Measurements from ENCODE around the gene TK2.
A peak's percentile ranks its signal among the peaks of the same experiment; 100 is the strongest.
"Not testable (repeated sequence)": the region's sequence is repeated elsewhere in the genome, so short reads cannot be mapped to it uniquely, and the experiment has no call there.

The TK2 gene

DNA sequence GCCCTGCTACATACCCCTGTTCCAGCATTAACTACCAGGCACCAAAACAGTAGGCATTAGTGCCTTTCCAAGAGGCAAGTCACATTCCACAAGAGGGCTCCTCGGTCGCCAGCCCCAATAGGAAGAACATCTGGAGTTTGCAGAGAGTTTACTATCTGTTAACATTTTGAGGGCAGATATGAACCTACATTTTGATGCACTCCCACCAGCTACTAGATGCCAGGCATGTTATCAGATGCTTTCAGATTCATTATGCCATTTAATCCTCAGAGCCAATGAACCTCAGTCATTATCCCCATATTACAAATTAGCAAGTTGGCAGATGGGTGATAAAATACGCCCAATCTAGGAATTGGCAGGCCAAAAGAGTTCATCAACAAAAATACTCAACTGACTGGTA is 25.1 kb upstream of the TK2 start:
- intact Hi-C loops (cut with DNase I): no loop called here

DNA sequence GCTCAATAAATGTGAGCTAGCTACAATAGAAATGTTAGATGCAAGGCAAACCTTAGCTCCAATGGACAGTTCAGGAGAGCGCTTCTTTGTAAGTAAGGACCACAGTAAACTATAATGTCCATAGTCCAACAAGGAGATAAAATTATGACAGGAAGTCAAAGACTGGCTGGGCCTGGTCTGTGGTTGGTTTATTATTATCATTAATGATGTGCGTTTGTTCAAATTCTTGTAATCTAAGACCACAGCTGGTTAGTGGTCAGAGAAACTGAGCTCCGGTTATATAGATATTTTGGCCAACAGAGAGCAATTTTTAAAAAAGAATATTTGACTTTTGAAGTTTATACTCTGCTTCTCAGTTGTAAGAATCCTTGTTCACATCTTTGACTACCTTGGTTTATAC is 24.6 kb upstream of the TK2 start:
- intact Hi-C loops (cut with DNase I): no loop called here
- DNase-seq: no peak

More for the DNA sequence above, 25.1 kb upstream of the TK2 start:
- DNase-seq: no peak

DNA sequence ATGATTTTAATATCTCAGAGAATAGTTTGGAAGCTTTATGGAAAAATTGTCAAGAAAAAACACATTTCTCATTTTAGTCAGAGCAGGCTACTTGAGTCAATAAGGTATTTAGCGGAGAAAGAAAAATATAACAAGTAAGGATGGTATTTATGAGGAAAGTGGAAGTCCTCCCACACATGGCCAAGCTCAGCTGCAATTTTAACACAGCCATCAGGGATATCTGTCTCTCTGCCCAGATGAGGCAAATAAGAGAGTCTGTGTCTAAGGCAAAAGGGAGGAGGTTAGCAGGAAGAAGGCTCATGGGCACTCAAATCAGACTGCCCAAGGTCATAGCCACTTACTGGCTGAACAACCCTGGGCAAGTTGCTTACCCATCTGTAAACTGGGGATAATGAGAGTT is 24.2 kb upstream of the TK2 start:
- DNase-seq: no peak
- intact Hi-C loops (cut with DNase I): no loop called here

DNA sequence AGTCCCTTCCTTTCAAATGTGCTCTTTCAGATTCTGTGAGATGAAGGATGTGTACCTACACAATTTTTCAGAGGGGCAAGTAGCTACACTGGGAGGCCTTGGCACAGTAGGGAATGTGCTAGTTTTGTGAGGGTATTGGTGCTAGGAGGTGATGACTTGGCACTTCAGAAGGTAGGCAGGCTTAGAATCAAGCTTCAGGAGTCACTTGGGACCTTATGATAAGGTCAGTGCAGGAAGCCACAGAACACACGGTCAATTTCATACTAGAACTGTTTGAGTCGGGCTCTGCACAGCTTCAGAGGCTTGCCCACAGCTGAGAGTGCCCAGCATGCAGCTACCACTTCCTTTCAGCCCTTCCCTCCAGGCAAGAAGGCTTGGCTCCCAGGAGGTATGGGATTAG is 22.4 kb upstream of the TK2 start:
- intact Hi-C loops (cut with DNase I): no loop called here
- DNase-seq: no peak

DNA sequence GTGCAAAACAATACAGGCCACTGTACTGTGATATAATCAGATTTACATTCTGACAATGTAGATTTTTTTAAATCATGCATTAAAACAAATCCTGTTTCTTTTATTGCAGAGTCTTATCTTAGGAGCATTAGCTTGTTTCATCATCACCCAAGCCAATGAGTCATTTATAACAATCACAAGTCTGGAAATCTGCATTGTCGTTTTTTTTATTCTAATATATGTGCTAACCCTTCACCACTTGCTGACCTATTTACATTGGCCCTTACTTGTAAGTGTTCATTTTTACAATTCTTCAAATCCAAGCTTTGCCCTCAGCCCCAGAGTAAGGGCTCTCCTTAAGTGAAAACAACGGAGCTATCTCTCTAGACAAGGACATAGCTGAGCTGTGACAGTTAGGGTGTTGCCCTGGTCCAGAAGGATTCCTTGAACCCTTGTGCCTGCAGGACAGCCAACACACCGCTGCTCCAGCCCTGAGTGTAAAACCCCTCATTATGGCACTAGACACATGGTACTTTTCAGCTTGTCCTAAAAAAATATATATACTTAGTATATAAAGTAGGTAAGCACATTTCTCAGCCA is 20.0 kb upstream of the TK2 start:
- intact Hi-C loops (cut with DNase I): no loop called here
- no peak for DNase-seq

DNA sequence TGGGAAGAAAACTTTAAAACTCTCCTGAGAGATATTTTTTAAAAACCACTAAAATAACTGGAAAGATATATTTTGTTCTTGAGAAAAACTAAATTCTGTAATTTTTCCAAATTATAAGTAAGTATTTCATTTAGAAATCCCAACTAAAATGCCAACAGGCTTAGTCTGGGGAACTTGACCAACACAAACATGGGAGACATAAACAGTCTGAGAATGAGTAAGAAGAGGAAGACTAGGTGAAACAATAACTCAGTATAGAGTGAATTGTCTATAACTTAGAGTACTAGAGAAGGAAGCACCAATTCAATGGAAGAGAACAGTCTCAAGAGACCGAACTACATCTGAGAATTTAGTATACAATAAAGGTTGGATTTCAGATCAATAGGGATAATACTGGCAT is 19.2 kb upstream of the TK2 start:
- intact Hi-C loops (cut with DNase I): no loop called here
- no peak for DNase-seq

DNA sequence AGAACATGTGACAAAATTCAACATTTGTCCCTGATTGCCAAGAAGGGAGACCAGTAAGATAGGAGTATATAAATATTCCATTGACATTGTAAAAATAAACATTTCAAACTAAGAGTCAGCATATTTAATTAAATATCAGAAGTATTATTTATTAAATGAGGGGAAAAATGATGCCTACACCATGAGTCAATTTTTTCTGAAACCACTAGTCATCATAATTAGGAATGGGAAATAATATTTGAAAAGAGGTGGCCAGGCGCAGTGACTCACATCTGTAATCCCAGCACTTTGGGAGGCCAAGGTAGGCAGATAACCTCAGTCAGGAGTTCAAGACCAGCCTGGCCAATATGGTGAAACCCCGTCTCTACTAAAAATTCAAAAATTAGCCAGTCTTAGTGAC is 18.4 kb upstream of the TK2 start:
- intact Hi-C loops (cut with DNase I): no loop called here
- DNase-seq: no peak

DNA sequence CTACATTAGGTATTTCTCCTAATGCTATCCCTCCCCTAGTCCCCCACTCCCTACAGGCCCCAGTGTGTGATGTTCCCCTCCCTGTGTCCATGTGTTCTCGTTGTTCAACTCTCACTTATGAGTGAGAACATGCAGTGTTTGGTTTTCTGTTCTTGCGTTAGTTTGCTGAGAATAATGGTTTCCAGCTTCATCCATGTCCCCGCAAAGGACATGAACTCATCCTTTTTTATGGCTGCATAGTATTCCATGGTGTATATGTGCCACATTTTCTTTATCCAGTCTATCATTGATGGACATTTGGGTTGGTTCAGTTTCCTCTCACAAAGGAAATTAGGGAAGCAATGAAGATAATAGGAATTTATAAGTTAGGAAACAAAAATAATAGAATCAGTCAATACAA is 17.3 kb upstream of the TK2 start:
- DNase-seq; intact Hi-C loops (cut with DNase I): not testable (repeated sequence)

DNA sequence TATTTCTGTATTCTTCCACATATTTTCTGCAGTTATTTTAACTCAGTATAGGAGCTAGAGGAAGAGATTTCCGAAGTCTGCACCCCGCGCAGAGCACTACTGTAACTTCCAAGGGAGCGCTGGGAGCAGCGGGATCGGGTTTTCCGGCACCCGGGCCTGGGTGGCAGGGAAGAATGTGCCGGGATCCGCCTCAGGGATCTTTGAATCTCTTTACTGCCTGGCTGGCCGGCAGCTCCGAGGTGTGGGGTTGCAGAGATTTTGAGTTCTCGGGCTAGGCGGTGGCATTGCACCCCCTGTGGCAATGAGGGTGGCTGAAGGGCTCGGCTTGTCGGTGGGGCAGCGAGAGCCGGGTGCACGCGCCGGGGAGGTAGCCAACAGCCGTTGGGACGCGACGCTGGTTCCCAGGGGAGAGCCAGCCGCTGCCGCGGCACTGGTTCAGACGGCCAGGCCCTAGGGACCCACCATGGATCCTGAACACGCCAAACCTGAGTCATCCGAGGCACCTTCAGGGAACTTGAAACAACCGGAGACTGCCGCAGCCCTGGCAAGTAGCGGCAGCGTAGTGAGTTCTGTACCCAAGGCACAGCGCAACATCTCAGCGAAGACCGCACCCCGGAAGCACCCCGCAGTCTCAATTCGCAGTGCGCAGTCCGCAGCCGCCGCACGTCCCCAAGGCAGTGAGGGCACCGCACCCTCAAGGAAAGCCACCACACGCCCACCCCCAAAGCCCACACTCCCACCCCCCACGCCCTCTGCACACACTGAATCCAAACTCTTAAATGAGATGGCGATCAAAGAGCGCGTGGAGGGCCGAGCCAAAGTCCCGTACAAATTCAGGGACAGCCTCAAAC is 16.4 kb upstream of the TK2 start, which contains the start of gene CMTM1:
Gene CMTM1, plus strand, starts transcription at position 389 of the 851 bp plus-strand sequence. Its CDS starts 75 bp downstream, at position 464.
- DNase-seq: no peak
- intact Hi-C loops (cut with DNase I): no loop called here

DNA sequence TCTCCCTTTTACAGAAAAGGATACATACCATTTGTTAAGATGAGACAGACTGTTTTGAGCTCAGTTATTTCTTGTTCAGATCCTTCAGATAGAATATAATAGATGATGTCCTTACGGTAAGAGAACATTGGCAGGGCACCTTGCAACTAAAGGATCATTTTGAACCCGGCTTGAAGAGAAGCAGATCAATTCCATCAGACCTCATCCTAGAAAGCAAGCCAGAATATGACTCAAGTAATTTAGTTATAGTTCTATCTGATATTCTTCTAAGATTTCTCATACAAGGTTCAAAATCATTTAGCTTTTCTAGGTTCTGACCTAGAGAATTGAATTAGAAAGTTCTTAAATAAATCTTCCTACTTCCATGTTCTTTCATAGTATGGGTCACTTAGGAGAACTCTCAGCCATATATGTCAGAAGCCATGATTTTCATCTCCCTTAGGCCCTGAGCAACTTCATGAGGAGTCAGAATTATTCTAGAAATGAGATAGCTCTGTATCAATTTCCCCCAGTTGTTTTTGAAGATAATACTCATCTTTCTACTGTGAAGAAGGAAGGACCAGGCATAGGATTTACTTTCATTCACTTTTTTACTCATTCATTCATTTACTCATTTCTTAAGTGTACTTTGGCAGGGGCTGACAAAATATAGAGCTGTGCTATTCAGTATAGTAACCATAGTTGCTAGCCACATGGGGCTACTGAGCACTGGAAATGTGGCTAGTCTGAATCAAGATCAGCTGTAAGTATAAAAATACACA is 13.8 kb upstream of the TK2 start:
- intact Hi-C loops (cut with DNase I): no loop called here
- no peak for DNase-seq

DNA sequence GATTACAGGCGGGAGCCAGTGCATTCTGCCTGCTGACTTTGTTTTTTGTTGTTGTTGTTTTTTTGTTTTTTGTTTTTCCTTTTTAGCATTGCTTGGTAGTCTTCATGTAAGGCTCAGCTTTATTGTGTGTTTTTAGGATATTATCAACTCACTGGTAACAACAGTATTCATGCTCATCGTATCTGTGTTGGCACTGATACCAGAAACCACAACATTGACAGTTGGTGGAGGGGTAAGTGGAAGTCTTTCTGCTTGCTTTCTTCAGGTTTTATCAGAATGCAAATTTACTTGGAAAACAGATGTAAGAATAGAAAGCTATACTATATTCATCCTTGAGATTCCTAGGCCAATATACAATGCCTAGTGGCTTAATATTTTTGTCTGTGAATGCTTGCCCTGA is 13.1 kb upstream of the TK2 start:
- intact Hi-C loops (cut with DNase I): no loop called here
- no peak for DNase-seq

DNA sequence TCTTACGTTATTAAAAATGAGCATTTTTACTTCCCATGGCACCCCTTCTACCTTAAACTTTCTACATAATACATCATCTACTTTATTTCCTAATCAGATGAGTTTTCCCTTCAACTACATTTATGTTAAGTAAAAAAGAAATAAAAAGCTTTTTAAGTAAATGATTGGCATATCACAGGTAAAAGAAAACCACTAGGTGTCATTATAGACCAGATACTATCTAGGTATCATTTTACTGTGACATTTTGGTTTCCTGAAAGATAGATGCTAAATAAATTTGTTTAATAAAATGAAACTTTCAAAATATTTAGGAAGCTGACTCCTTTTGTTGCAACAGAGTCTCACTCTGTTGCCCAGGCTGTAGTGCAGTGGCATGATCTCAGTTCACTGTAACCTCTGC is 12.5 kb upstream of the TK2 start:
- no peak for DNase-seq
- intact Hi-C loops (cut with DNase I): no loop called here

DNA sequence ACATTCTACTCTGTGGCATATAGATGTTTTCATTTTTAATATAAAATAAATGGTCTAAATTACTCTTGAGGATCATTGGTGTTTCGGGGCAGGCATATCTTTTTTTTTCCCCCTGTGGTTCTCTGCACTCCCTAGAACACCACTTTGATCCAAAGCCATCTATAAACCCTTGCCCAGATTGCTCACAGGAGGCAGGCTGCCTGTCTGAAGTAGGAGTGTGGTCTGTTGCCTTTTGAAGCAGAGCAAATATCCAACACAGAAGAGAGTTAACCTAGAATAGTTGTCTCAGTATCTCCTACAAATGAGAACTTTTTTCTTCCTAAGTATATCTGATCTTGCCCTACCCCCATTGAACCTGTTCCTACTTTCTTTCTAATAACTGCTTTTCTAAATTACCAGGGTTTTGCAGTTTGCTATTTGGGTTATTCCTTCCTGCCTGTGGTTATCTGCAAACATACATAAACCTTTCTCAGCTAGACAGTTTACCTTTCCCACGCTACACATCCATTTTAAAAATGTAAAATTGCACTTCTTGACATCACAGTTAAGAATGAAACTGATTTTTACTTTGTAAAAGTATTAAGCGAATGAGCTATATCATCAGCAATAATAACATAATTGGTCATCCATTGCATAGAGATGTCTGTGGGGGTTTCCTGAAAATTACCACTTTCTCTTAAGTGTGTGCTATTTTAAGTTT is 11.6 kb upstream of the TK2 start:
- intact Hi-C loops (cut with DNase I): no loop called here
- DNase-seq: no peak

DNA sequence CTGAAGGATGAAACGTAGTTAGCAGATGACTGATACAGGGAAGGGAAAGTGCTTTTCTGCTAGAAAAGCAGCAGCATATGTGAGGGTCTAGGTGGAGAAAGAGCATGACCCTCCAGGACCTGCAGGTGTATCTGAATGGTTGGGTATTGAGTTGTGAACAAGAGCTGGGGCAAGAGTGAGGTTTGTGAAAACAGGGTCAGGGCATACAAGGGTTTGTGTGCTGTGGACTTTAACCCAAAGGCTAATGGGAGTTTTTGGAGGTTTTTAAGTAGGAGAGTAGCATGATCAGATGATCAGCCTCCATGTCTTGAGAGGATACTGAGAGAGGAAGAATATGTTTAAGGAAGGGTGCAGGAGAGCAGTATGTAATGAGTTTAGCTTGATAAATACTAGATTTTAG is 10.2 kb upstream of the TK2 start:
- intact Hi-C loops (cut with DNase I): no loop called here
- no peak for DNase-seq

DNA sequence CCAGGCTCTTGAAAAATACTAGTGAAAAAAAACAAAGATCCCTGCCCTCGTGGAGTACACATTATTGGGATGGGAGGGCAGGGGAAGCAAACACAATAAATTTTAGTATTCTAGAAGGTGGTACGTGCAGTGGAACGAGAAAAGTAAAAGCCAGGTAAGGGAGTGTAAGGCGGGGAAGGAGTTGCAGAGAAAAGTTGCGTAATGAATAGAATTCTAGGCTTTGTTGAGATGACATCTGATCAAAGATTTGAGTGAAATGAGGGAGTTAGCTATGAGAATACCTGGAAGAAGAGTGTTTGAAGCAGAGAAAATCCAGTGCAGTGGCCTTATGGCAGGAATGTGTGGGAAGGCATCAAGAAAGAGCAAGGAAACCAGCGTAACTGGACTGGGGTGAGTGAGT is 4.6 kb upstream of the TK2 start:
- DNase-seq: no peak
- intact Hi-C loops (cut with DNase I): no loop called here

DNA sequence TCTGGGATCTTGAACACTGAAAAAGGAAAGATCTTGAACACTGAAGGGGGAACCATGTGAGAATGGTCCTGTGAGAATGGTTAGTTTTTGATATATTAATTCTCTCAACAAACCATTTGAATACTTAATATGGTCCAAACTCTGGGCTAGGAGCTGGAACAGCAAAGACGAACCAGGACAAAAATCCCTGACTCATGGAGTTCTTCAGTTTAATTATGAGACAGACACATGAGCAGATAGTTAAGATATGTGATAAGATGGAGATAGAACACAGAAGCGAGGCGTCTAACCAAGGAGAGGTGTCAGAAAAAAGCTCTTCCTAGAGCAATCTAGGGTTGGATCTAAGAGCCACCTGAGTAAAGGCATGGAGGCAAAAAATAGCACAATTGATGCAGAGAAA is 4.1 kb upstream of the TK2 start:
- no peak for DNase-seq
- intact Hi-C loops (cut with DNase I): no loop called here

DNA sequence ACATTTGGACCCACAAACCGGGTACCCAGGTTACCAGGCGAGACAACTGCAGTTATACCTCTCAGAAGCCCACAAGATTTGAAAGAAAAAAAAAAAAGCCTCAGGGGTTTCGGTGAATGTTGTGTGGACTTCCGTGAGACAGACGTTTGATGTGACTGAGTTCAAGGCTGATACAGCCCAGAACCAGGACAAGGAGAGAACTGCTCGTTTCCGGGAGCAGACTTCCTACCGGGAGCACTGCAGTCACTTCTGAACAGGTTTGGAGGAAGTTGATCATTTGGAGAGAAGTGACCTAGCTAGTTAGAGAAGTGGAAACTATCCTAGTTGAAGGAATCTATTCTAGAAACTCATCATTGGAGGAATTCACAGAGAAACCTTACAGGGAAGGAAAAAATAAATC is 3.3 kb upstream of the TK2 start:
- intact Hi-C loops (cut with DNase I): no loop called here
- no peak for DNase-seq

DNA sequence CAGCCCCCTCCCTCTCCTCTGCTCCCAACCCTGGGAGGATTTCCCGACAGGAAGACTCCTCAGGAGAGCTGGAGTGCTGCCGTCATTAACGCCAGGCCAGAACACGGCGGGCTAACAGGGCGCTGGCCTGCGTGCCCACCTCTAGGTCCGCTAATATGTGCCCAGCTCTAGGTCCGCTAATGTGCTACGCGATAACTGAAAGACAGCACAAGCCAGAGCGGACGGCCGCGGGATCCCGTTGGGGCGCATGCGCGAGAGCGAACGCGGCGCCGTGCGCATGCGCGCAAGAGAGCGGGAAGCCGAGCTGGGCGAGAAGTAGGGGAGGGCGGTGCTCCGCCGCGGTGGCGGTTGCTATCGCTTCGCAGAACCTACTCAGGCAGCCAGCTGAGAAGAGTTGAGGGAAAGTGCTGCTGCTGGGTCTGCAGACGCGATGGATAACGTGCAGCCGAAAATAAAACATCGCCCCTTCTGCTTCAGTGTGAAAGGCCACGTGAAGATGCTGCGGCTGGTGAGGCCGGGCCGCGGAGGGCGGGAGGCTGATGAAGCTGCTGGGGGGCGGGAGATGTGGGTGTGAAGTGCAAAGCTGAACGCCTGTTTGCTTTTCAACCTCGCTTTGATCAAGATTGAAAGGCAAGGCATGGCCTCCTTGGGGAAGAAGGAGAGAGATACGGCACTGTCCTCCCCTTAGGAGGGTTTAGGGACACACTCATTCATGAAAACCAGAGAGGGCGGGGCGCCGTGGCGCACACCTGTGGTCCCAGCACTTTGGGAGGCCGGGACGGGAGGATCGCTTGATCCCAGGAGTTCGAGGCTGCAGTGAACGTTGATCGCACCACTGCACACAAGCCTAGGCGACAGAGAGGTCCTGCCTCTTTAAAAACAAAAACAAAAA is 2.6 kb upstream of the TK2 start, which contains the start of gene CKLF:
Gene CKLF, plus strand, starts transcription at position 291 of the 892 bp plus-strand sequence. Its CDS starts 140 bp downstream, at position 431.
- intact Hi-C loops (cut with DNase I): no loop called here
- DNase-seq: peak; percentile 73 to 96 (median 88)

All from head of caudate nucleus (tissue), 42 donors.